K562 (cell line): ENCODE results near the gene MADCAM1. TPM values are rescaled to one million over a fixed set of nuclear protein-coding genes. Genes with fewer than 3 reads are reported as not detected.

ENCODE experiments used
- CEBPB ChIP-seq: fragments of 450-650 bp; IDR thresholded peaks from 2 replicates; pipeline ENCODE4 v1.6.1; 2016; ENCODE audit warnings: missing genetic modification characterization, missing compliant biosample characterization
- CHD1 ChIP-seq: fragments of 200-600 bp; sonication (generic); IDR thresholded peaks from one replicate; pipeline ENCODE4 v1.6.1; 2012; ENCODE audit warnings: mild to moderate bottlenecking, moderate library complexity, low read length, inconsistent platforms
- CREB1 ChIP-seq, 2 experiments: sonication (generic) in 1 of 2; formaldehyde crosslinking in 1 of 2; IDR thresholded peaks; 2 replicates each; pipeline versions ENCODE4 v1.6.1 to v1.8.0; 2012 to 2022; ENCODE audit warnings: inconsistent platforms in 1 of 2, mild to moderate bottlenecking in 1 of 2, missing genetic modification reagents in 1 of 2, moderate library complexity in 1 of 2
- FOXA3 ChIP-seq, 2 experiments: fragments of 450-650 bp in 1 of 2; sonication (generic) in 1 of 2; formaldehyde crosslinking; IDR thresholded peaks in 1 of 2; conservative IDR thresholded peaks in 1 of 2; 2 replicates each; pipeline versions ENCODE4 v1.4.0 to v1.8.0; 2020 to 2022; ENCODE audit warnings: mild to moderate bottlenecking in 2 of 2, missing genetic modification reagents in 1 of 2
- MTF1 ChIP-seq: fragments of 250-450 bp; sonication (Bioruptor Pico); IDR thresholded peaks from 2 replicates; pipeline ENCODE4 v1.9.0; 2021; ENCODE audit warnings: moderate library complexity, mild to moderate bottlenecking, inconsistent platforms, borderline replicate concordance
- TAF1 ChIP-seq: IDR thresholded peaks from 2 replicates; pipeline ENCODE4 v1.6.1; 2011; ENCODE audit warnings: mild to moderate bottlenecking, low read length, moderate library complexity; ENCODE audit not compliant: insufficient read depth, control insufficient read depth, severe bottlenecking; ENCODE audit errors: extremely low read depth
- ZNF324 ChIP-seq: fragments of 250-450 bp; sonication (Bioruptor Pico); IDR thresholded peaks from 2 replicates; pipeline ENCODE4 v1.4.0; 2020; ENCODE audit warnings: mild to moderate bottlenecking
- polyA plus RNA-seq, 8 experiments: library from polyadenylated mRNA; depleted of rRNA in 4 of 8; stranded (reverse) in 5 of 8; unstranded in 3 of 8; fragments of >200 nt; fragmentation: Nextera tagmentation in 2 of 8; fragmentation: Illumina TruSeq in 1 of 8; extraction: Ambion mirVana in 2 of 8; extraction: Trizol in 1 of 8; gene quantifications; 2 replicates each; pipeline versions ENCODE4 v1.2.1 to v1.2.3, GENCODE V29; 2011 to 2014; ENCODE audit warnings: inconsistent platforms in 1 of 8, missing spikeins in 1 of 8
- total RNA-seq, 7 experiments: library from RNA; depleted of rRNA in 6 of 7; stranded (reverse); fragments of >200 nt in 6 of 7; fragmentation: Illumina TruSeq in 2 of 7; extraction: Trizol in 2 of 7; gene quantifications; 2 replicates each; pipeline versions ENCODE4 v1.2.1 to v1.2.3, GENCODE V29; 2011 to 2021; ENCODE audit warnings: low replicate concordance in 1 of 7
- TF ChIP-seq, protein P1 (sequence below), 2 experiments: fragments of 450-650 bp in 1 of 2; sonication (generic) in 1 of 2; formaldehyde crosslinking in 1 of 2; IDR thresholded peaks; 2 replicates each; pipeline versions ENCODE4 v1.7.1 to v1.9.0; 2016 to 2022; ENCODE audit warnings: inconsistent platforms in 1 of 2, mild to moderate bottlenecking in 1 of 2, missing genetic modification reagents in 1 of 2
- TF ChIP-seq, protein P2 (sequence below), 2 experiments: fragments of 450-650 bp in 1 of 2; sonication (generic) in 1 of 2; formaldehyde crosslinking; conservative IDR thresholded peaks; 2 replicates each; pipeline versions ENCODE4 v1.4.0 to v1.8.1; 2020 to 2022; ENCODE audit warnings: mild to moderate bottlenecking in 1 of 2, missing genetic modification reagents in 1 of 2

MADCAM1 gene
- total and polyA plus RNA-seq, 9 of the 15 experiments (the other 6 are each of a cell fraction or from before 2014, with no cell fraction given), result 0.09 to 0.36 (median 0.09) TPM; not detected in 6

DNA sequence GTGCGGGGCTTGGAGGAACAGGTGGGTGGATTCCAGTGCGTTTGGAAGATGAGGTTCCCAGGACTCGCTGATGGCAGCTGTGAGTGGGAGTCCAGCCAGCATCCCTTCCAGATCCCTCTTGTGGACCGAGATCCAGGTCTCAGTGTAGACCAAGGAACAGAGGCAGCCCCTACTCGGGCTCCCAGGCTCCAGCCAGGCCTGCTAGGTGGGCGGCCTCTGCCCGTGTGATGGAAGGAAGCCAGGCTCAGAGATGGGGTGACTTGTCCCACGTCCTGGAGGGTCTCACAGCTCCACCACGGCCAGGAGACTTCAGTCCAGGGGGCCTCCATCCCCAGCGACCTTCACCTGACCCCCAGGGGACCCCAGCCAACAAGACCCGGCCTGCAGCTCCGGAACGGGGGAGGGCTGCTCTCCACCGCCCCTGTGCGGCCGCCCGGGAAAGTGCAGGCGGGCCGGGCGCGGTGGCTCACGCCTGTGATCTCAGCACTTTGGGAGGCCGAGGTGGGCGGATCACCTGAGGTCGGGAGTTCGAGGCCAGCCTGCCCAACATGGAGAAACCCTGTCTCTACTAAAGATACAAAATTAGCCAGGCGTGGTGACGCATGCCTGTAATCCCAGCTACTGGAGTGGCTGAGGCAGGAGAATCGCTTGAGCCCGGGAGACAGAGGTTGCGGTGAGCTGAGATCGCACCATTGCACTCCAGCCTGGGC, 729 bp upstream of the MADCAM1 start (continued):
- TF ChIP-seq, protein P1, sequence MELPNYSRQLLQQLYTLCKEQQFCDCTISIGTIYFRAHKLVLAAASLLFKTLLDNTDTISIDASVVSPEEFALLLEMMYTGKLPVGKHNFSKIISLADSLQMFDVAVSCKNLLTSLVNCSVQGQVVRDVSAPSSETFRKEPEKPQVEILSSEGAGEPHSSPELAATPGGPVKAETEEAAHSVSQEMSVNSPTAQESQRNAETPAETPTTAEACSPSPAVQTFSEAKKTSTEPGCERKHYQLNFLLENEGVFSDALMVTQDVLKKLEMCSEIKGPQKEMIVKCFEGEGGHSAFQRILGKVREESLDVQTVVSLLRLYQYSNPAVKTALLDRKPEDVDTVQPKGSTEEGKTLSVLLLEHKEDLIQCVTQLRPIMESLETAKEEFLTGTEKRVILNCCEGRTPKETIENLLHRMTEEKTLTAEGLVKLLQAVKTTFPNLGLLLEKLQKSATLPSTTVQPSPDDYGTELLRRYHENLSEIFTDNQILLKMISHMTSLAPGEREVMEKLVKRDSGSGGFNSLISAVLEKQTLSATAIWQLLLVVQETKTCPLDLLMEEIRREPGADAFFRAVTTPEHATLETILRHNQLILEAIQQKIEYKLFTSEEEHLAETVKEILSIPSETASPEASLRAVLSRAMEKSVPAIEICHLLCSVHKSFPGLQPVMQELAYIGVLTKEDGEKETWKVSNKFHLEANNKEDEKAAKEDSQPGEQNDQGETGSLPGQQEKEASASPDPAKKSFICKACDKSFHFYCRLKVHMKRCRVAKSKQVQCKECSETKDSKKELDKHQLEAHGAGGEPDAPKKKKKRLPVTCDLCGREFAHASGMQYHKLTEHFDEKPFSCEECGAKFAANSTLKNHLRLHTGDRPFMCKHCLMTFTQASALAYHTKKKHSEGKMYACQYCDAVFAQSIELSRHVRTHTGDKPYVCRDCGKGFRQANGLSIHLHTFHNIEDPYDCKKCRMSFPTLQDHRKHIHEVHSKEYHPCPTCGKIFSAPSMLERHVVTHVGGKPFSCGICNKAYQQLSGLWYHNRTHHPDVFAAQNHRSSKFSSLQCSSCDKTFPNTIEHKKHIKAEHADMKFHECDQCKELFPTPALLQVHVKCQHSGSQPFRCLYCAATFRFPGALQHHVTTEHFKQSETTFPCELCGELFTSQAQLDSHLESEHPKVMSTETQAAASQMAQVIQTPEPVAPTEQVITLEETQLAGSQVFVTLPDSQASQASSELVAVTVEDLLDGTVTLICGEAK (IDR thresholded peaks at IDR 0.05), result no peak
- TF ChIP-seq, protein P1 (CRISPR knock-in tag; IDR thresholded peaks at IDR 0.05), result no peak
- TF ChIP-seq CEBPB (tag), result no peak
- TF ChIP-seq, protein P2, sequence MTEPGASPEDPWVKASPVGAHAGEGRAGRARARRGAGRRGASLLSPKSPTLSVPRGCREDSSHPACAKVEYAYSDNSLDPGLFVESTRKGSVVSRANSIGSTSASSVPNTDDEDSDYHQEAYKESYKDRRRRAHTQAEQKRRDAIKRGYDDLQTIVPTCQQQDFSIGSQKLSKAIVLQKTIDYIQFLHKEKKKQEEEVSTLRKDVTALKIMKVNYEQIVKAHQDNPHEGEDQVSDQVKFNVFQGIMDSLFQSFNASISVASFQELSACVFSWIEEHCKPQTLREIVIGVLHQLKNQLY (CRISPR knock-in tag; conservative IDR thresholded peaks at IDR 0.05), result no peak
- TF ChIP-seq FOXA3 (CRISPR knock-in tag; conservative IDR thresholded peaks at IDR 0.05 in 1 of 2, IDR thresholded peaks at IDR 0.05 in 1 of 2), result no peak
- no peak for TF ChIP-seq MTF1 (CRISPR knock-in tag)
- no peak for TF ChIP-seq CHD1
- TF ChIP-seq TAF1, result no peak
- TF ChIP-seq ZNF324, result no peak
- TF ChIP-seq CREB1 (IDR thresholded peaks at IDR 0.05), result no peak
- no peak for TF ChIP-seq CREB1 (CRISPR knock-in tag; IDR thresholded peaks at IDR 0.05)
